ENCODE data around the gene COL23A1.

COL23A1 gene

DNA sequence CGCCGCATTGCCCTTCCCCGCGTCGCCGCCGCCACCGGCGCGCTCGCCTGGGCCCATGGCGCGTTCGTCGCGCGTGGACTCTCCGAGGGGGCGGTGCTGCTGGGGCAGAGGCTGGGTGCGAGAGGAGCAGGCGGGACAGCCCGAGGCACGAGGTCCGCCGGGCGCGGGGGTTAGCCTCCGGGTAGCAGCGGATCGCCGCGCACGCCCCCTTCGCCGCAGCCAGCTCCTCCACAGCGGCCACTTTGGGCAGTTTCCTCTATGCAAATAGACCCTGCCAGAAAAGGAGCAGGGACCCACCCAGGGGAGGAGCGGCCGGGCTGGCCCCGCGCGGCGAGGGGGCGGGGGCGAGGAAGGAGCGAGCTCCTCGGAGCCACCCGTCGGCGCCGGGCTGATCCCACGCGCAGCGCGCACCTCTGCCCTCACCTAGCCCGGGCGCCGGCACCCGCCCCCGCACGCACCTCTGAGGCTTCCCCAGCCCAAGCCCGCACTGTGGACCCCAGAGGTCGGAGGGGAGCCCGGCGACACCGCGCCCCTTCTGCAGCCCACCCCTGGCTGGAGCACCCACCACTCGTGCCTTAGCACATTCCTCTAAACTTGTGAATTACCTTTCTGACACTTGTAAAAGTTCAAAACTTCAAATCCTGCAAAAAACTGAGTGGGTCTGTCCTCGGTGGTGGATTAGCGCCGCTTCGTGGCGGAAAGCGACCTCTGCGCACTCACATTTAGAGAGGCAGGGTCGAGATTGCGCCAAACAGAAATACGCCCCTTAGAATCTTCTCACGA is at the start of gene COL23A1:
Gene COL23A1 (minus strand): TSS at position 253 of the 783 bp plus-strand sequence.
- DNase-seq: peak; percentile 18

DNA sequence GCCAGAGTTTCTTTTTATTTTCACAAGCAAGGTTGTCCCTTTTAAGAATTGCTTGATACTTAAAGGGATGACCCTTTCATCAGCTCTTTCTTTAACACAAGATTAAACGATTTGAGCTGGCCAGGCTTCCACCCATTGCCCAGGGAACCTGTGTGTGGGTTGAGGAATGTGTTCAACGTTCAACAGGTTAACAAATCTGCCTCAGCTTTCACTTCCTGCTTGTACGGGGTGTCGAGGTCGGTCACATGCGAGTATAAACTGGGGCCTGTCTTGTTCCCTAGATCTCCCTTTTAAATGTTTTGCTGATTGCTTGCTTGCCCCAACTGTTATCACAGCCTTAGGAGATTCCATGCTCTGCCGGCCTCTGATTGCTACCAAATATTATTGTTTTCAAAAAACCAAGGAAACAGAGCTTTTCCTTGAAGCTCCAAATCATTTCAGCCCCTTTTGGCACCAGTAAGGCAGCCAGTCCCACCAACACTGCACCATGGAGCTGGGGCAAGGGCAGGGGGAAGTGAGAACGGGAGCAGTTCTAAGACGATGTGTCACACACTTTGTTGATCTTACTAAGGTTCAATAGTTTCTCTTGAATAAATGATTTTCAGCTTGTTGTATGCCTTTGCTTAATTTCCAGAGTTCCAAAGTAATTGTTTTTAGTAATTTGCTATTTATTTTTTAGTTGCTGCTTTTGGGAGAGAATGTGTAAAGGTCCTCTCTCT is 47.3 kb upstream of the COL23A1 start:
- DNase-seq: no peak

DNA sequence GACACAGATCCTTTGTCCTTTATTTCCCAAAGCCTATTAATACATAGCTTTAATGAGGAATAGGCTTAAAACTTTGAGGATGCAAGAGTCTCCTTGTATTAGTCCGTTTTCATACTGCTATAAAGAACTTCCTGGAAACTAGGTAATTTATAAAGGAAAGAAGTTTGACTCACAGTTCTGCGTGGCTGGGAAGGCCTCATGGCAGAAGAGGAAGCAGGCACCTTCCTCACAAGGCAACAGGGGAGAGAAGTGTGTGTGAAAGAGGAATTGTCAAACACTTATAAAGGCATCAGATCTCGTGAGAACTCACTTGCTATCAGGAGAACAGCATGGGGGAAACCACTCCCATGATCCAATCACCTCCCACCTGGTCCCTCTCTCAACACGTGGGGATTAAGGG is 42.1 kb upstream of the COL23A1 start:
- no peak for DNase-seq

DNA sequence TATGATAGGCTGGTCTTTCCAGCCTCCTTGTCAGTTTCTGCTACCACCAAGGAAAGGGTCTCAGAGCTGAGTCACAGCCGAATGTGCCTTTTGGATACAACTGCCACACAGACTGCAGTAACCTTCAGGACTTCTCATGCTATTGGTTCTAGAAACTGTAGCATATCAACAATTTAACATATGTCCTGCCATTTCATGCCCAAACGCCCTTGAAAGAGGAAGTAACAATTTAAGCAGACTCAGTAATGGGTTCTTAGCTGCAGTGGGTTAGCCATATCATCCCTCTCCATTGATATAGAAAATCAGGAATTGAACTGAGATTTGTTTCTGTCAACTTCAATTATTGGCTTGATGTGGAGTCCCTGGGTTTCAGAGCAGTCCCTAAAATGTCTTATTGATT is 40.8 kb upstream of the COL23A1 start:
- no peak for DNase-seq

DNA sequence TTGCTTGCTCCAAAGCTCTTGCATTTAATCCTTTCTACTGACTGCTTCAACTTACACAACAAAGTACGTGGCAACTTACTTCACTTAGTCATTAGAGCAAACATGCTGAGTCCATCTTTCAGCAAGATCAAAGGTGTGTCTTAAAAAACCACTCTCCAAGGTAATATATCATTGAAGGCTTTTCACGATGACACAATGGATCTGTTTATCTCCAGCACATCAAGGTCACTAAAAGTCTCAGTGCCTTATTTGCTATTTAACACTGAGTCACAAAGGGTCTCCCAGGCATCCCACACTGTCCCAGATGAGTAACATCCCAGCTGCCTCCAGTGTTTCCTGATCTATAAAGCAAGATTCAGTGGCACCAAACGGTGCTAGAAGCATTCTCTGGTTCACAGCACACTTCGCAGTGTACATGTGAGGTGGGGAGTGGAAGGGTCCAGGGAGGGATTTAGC is 40.3 kb upstream of the COL23A1 start:
- DNase-seq: no peak

DNA sequence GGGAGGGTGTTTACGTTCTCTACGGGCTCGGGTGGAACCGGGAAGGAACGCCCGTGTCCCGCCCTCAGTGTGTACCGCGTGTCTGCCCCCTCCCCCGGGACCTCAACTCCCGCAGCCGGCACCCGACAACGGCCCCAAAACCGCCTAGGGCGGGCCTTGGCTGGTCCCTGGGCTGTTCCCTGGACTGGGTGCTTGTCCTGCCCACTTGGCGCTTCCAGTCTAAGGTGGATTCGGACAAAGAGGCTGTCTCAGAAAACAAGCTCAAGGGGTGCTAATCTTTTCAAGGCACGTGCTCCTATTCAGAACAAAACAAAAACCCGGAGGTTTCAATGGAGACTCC is 37.0 kb upstream of the COL23A1 start:
- DNase-seq: no peak

DNA sequence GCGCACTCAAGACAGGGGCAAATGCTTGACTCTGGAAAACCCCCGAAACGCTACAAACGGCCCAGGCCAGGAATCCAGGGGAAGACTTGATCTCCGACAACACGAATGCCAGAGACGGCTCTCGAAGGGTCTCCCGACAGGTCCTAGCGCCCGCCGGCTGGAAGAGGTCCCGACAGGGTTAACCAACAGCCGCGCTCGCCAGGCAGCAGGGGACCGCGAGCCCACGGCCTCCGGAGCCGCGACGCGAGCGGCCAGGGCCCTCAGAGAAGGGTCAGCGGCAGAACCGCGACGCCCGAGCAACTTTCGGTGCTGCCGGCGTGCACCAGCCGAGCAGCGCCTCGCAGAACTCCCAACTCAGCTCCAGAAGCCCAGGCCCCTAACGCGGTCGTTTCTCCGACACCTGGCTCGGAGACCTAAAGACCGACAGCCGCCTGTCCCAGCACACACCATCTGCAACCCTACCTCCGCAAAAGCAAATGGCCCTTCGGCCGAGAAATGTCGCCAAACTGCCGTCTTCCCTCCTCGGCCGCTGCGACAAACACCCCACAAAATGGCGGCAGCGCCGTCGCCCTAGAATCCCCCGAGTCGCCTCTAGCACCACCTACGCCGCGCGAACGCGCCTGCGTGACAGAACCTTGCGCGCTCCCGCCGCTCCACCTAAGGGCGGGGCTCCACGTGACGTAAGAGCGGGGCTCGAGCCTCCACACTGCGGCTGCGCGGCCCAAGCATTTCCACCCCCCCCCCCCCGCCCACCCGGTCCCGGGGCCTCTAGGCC is 36.5 kb upstream of the COL23A1 start, which contains the start of gene CLK4:
Gene CLK4 (minus strand): TSS at position 567 of the 775 bp plus-strand sequence. CDS start 3,634 bp downstream, outside the sequence.
- peak; percentile 97 for DNase-seq

DNA sequence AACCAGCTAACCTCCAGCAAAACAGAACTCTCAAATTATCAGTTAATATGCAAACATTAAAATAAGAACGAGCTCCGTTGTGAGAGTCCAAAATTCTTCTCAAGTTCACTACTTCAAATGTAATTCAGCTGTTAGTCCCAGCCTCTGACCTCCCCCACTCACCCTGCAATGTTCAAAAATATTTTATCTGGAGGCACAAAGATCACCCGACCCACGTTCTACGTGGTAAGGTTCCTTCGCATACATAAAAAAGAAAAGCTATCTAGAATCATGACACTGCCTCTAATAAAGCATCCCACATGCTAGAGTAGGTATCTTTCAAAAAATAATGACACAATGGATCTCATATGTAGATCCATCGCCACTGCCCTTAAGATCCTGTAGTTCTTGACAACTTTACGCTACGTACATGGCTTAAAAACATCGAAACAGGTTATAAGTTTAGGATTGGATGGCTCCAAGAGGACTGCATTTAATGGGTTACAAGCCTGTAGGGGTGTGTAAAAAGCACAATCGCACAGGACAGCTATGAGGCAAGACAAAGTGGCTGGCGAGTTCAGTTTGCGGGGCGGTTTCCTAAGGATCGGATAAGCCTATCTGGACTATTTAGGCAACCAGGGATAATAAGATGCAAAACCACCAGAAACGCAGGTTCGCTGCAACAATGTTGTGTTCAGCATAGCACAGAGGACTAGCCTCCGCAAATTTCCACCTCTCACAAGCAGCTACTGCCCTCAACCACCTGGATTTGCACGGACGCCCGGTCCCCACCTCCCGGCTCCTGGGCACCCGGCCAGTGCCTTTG is 35.7 kb upstream of the COL23A1 start:
- DNase-seq: peak; percentile 31

DNA sequence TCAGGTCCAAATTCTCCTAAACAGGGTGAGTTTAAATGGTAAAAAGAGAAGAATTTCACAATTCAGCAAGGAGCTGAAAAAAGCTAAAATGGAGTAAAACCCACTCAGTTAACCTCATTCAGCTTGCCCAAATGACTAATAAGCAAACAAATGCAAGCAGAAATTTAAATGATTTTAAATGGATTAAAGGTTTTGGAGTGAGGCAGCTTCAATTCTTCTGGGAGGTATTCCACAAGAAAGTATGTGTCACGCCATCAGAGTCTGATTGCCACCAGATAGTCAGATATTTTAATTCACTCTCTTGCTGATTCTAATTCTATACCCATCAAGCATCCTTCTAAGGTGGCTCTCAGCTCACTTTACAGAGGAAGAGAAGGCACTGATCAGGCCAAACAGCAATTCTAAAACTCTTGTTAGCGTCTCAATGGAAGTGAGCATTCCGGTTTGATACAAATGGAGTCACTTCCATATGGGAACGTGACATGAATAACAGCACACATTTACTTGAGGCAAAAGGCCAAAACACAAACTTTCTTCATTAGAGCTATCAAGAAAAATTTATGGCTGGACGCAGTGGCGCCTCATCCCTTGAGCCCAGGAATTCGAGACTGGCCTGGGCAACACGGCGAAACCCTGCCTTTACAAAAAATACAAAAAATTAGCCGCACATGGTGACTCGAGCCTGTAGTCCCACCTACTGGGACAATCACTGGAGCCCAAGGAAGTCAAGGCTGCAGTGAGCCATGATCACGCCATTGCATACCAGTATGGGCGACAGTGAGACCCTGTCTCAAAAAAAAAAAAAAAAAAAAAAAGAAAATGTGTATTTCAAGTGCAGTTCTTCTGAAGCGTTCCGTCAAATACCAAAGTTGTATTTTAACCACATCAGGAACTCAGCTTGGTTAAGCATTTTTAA is 34.7 kb upstream of the COL23A1 start:
- no peak for DNase-seq

DNA sequence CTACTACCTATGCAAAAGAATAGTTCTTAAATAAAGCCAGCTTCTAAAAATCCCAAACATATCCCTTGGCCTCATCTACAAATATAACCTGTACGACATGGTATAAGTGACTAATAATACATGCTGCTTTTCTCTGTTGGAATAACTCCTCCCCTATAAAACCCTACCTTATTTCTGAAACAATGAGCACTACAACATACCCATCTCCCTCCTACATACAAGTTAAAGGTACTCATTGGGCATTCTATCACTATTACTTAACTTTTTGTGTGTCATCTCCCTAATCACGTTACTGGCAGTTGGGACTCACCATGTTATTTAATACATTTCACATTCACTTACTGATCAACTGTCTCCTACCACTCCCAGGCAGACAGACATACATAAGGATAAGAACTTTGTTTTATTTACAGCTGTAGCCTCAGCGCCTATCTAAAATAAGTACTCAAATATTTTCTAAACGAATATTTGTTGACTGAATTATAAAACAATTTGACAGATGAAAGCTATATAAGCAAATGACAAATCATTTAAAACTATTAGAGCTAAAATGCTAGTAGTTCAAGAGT is 32.6 kb upstream of the COL23A1 start:
- no peak for DNase-seq

DNA sequence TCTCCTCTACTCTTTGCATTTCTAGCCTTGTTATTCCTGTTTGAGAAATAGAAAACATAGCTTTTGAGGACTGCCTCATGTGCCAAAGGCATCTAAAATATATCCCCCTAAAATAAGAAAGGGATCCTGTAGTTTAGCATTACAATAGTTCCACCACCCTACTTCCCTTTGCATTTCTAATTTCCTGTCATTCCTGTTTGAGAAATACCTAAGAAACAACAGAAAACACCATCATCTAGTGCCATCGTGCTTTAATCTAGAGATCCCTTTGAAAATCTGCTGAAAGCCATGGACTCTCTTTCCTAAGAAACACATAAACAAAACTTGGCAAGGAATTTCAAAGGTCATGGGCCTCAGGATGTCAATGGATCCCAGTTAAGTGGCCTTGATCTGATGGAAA is 29.2 kb upstream of the COL23A1 start:
- DNase-seq: no peak

DNA sequence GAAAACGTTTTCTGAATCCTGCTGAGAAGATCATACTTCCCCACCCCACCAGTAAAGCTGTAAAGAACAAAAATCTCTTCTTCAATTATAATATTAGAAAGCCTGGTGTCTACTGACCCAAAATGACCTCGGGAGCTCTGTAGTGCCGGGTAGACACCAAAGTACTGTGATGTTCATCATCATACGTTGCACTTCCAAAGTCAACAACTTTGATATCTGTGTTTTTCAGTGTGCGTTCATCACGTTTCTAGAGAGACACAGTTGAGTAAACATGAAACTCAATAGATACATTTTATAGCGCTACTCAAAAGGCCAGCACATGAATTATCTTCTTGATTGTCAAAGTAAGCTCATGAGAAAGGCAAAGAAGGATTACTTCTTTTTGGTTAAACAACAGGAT is 22.1 kb upstream of the COL23A1 start:
- no peak for DNase-seq

DNA sequence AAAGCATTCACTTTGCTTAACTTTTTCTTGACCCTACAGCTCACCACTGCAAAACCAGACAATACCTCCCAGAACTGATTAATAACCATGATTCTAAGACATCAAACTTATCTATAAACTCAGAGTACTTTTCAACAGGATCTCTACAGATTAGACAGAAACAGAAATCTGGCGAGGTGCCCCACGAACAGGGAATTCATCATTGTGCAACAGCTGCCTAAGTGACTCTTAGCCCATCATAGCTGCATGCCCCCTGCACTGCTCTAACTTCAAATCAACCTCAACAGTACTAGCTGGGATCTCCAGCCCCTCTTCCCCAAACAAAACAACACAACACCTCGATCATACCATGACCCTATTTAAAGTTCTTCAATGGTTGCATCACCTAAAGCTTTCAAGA is 16.1 kb upstream of the COL23A1 start:
- DNase-seq: no peak

DNA sequence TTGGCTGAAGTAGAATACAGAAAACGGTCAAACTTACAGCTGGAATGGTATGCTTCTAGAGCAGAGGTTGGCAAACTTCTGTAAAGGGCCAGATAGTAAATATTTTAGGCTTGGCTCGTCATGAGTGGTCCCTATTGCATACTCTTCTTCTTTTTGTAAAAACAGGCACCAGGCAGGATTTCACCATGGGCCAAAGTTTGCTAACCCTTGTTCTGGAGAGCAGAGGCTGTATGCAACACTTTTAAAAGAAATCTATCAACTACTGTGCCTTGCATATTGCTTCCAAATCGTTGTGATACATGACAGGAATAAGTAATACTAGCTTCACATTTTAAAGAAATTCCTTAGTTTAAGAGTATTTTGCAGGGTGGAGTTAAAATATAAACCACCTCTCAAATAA is 15.6 kb upstream of the COL23A1 start:
- DNase-seq: no peak

DNA sequence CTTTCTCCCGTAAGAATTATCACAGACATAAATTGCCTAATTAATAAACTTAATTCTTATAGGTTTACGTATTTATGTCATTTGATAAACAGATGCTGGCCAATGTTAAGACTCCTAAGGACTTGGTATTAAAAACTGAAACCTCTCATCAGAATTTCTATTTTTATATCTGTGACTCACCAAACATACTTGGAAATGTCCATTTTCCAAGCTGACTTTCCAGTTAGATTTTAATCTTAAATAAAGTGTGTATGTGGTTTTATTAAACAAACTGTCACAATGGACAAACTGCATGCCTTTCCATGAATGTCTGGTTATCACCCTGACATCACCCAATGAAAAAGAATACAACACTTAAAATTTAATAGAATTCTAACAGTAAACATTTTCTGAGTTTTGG is 12.6 kb upstream of the COL23A1 start:
- DNase-seq: no peak

DNA sequence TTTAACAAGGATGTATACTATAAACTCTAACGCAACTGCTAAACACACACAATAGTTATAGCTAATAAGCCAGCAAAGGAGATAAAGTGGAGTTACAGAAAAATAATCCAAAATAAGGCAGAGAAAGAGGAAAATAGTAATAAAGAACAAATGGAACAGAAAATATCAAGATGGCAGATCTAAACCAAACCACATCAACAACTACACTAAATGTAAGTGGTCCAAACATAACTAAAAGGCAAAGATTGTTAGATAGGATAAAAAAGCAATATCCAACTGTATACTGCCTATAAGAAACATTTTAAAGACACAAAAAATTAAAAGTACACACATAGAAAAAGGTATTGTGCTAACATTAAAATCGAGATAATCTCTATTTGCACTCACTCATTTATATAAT is 5.6 kb upstream of the COL23A1 start:
- DNase-seq: no peak

DNA sequence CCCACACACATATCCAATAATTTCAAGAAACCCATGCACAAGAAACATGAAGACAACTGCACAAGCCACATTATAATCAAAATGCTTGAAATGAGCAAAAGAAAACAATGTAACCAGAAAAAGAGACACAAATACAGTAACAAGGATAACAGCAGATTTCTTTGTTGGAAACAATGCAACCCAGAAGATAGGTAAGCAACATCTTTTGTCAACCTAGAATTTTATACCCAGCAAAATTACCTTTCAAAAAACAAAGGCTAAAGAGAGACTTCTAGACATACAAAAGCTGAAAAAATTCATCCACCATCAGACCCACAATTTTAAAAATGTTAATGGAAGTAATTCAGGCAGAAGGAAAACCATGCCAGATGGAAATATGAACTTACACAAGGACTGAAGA is 5.0 kb upstream of the COL23A1 start:
- no peak for DNase-seq

DNA sequence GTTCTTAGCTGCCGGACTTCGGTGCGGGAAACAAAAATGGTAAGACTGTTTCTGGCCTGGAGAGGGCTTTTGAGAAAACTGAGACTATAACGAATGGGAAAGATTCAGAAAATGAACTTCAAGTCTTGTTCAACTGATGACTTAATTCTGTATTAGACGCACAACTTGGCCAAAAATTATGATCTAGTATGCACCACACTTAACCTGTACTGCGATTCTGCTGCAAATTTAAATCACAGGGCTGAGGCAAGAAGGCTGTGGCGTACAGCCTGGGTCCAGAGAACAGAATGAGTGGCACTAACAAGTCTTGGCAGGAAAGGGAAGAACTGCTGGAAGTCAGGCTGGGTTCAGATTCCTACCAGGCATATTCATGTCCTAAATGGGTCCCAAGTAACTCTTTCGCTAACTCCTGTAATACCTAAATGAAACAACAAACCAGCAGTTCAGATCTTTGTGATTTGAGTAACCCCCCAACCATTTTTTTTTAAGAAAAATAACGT is 781 bp upstream of the COL23A1 start:
- DNase-seq: no peak

DNA sequence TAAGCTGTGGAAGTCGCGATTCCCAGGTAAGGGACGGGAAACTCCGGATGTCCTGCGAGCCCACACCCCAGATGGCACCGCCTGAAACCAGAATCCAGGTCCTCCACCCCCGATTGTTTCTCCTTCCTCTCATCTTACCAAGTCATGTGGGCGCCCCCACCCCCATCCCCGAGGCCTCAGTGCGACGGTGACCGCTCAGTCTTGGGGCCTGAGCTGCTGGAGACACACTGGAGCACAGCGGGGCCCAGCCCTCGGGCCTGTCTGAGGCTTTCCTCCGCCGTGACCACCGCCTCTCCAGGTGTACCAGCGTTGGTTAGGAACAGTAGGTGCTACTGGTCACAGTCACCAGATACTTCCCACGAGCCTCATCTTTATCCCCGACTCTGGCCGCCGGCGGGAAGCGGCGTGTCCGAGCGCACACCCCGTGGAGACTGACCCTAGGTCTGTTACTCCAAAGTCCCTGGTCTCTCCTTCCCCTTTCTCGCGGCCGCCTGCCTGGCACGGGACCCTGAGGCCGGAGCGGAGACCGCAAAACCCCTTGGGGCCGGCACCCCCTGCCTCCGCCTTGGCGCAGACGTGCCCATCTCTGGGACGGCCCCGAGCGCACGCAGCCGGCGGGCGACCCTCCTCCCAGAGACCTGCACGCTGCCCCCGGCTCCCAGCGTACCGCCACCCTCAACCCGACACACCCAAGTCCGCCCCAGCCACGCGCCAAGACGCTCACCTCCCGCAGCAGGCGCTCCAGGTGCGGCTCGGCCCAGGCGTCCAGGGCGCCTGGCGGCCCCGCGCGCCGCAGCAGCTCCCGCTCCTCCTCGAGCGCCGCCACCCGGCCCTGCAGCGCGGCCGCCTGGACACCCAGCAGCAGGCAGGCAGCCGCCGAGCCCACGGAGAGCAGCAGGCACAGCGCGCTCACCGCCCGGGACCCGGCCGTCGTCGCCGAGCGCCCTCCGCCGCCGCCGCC is 733 bp downstream of the COL23A1 start:
- DNase-seq: peak; percentile 5

DNA sequence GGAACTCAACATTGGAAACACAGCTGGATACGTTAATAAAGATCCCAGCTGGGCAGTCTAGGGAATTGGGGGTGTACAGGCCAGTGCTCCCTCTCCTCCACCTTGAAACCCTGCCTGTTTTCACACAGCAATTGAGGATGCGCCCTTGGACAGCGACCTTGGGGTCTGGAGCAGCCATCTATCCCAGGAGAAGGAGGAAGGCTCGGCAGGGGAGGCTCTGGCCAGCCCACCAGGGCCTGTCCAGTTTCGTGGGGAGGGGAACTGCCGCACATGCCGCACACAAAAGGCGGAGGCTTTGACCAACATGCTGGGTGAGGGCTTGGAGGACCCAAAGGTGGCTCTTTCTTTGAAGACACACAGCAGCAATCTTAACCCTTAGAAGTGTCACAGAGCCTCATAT is 1.4 kb downstream of the COL23A1 start:
- DNase-seq: no peak

Data from activated CD4-positive, alpha-beta T cell treated with anti-CD3 and anti-CD28 coated beads, Interleukin-10, Interleukin-2, amounts not matched to agents 100 ng/mL and 50 ng/mL, durations not matched to agents 16 hours and 8 hours (primary cell).